Astrocyte (in vitro differentiated cells and primary cell): ENCODE results near the gene SEC23B.

Experiments
- CTCF ChIP-seq: IDR thresholded peaks from 2 replicates; pipeline ENCODE4 v1.5.1; 2011; ENCODE audit warnings: low read depth, mild to moderate bottlenecking, inconsistent platforms, low read length, moderate library complexity; ENCODE audit not compliant: insufficient read depth
- EZH2 ChIP-seq: IDR thresholded peaks from 2 replicates; pipeline ENCODE4 v1.6.1; 2012; ENCODE audit warnings: mild to moderate bottlenecking, low read length, inconsistent platforms; ENCODE audit not compliant: insufficient read depth

GRCh38 chr20:18511571-18511970 lies 3.8 kb downstream of the SEC23B start:
- TF ChIP-seq CTCF (no peak), EZH2 (no peak)
